ENCODE data around the gene FRAT1. TPM values are rescaled to one million over a fixed set of nuclear protein-coding genes. Genes with fewer than 3 reads are reported as not detected.

Gene FRAT1
- polyA plus RNA-seq, 1 of the 3 experiments (the other 2 are of a cell fraction): 1.8 TPM

- Histone ChIP-seq H3K9me2 (no peaks in the 10 kb centered on the region), H3K79me2 (ENCODE audit: insufficient read depth) (no peaks in the 10 kb centered on the region), H3K4me1 (ENCODE audit: control insufficient read depth in 1 of 2, insufficient read depth in 2 of 2, low read depth in 1 of 2, low read length in 1 of 2) (no peaks in the 10 kb centered on the region), H4K20me1 (ENCODE audit: insufficient read depth) (no peaks in the 10 kb centered on the region), H3F3A (replicated peaks; ENCODE audit: insufficient read depth) (no peaks in the 10 kb centered on the region), H3K27me3 (ENCODE audit: insufficient read depth) (no peaks in the 10 kb centered on the region), H3K4me3 (ENCODE audit: low read depth in 2 of 2, low read length in 1 of 2) (no peak overlapping the region), H3K9ac (no peak overlapping the region), H2AFZ (ENCODE audit: low read depth) (no peak overlapping the region), H3K9me3 (no peaks in the 10 kb centered on the region), H3K27ac (ENCODE audit: low read depth in 2 of 2, low read length in 1 of 2) (no peak overlapping the region), H3K4me2 (no peak overlapping the region), H3K36me3 (replicated peaks in 1 of 2; ENCODE audit: control insufficient read depth in 1 of 2, insufficient read depth in 2 of 2, low read length in 1 of 2) (peaks cover 7 to 74% of the 10 kb centered on the region in 2 experiments)
- 93% methylated on average over 8 of the region's 11 CpGs for WGBS (ENCODE audit: low lambda C conversion rate)
- CTCF ChIA-PET: no interaction called here
- no peak for DNase-seq
- TF ChIP-seq RCOR1 (IDR thresholded peaks at IDR 0.05; ENCODE audit: low read length) (no peak), ELF1 (IDR thresholded peaks at IDR 0.05) (no peak), REST (IDR thresholded peaks at IDR 0.05; ENCODE audit: low read depth, low read length) (no peak), ZBTB33 (IDR thresholded peaks at IDR 0.05; ENCODE audit: borderline replicate concordance, low read depth) (no peak), RXRA (IDR thresholded peaks at IDR 0.05; ENCODE audit: borderline replicate concordance, low read depth) (no peak), EZH2phosphoT487 (IDR thresholded peaks at IDR 0.05; ENCODE audit: borderline replicate concordance, low read depth) (no peak), MXI1 (IDR thresholded peaks at IDR 0.05; ENCODE audit: low read depth, low read length) (no peak), GATA2 (CRISPR knock-in tag; IDR thresholded peaks at IDR 0.05) (no peak), IRF3 (IDR thresholded peaks at IDR 0.05; ENCODE audit: low read depth, low read length) (no peak), RAD21 (IDR thresholded peaks at IDR 0.05; ENCODE audit: low read length) (no peak), RFX5 (IDR thresholded peaks at IDR 0.05; ENCODE audit: low read length) (no peak), NFIC (IDR thresholded peaks at IDR 0.05; ENCODE audit: borderline replicate concordance) (no peak), TEAD4 (IDR thresholded peaks at IDR 0.05; ENCODE audit: borderline replicate concordance, insufficient read depth) (no peak)
- POLR2A ChIA-PET: no interaction called here
These were observed 47.5 kb downstream of the FRAT1 start for GRCh38 chr10:97366572-97366971.

Measured in SK-N-SH (cell line).